SJSA1 (cell line): ENCODE results near the gene S100A11. TPM values are rescaled to one million over a fixed set of nuclear protein-coding genes. Genes with fewer than 3 reads are reported as not detected.

Experiments
- total RNA-seq: library from RNA; depleted of rRNA; stranded (reverse); fragments of >200 nt; shearing (Covaris generic); gene quantifications from 2 replicates; pipeline ENCODE4 v1.2.3, GENCODE V29; 2014; rRNA removed

The S100A11 gene
- total RNA-seq, 1 experiment from 2014 or later: 284 TPM

Other genes starting within 250 kb of the S100A11 start
- 0.94 and 4.0 TPM in 2 replicates for gene TDRKH, start 246.5 kb downstream of the S100A11 start, total RNA-seq
- gene LINGO4, start 231.6 kb downstream of the S100A11 start, total RNA-seq: not detected in 2 replicates
- not detected in 2 replicates for gene RORC, start 205.2 kb downstream of the S100A11 start, total RNA-seq
- not detected in 2 replicates for gene C2CD4D, start 197.2 kb downstream of the S100A11 start, total RNA-seq
- not detected in 2 replicates for gene THEM5, start 183.3 kb downstream of the S100A11 start, total RNA-seq
- gene THEM4, start 127.5 kb downstream of the S100A11 start, total RNA-seq: 7.5 and 9.5 TPM in 2 replicates
- 90.2 and 151 TPM in 2 replicates for gene S100A10, start 43.1 kb downstream of the S100A11 start, total RNA-seq
- not detected in 2 replicates for gene TCHHL1, start 52.1 kb upstream of the S100A11 start, total RNA-seq
- 0.05 TPM in 1 of 2 replicates, not detected in the other for gene TCHH, start 78.4 kb upstream of the S100A11 start, total RNA-seq
- gene RPTN, start 122.2 kb upstream of the S100A11 start, total RNA-seq: not detected in 2 replicates
- gene HRNR, start 187.2 kb upstream of the S100A11 start, total RNA-seq: 0.03 TPM in 1 of 2 replicates, not detected in the other